Activated CD4-positive, alpha-beta memory T cell treated with anti-CD3 and anti-CD28 coated beads, Interleukin-2, amount 10 ng/mL, durations not matched to agents 7 days and 5 days (primary cell): ENCODE measurements around the gene ZNF664. TPM values are rescaled to one million over a fixed set of nuclear protein-coding genes. Genes with fewer than 3 reads are reported as not detected.

Experiments
- CTCF ChIA-PET: fragments of 350-600 bp; sonication (Branson Sonifier 250); formaldehyde crosslinking; loops from one replicate; lab custom pipeline; 2021; ENCODE audit warnings: antibody characterized with exemption, inconsistent platforms; lab: Charles Lee
- POLR2A ChIA-PET: fragments of 350-600 bp; sonication (Branson Sonifier 250); formaldehyde crosslinking; loops from one replicate; lab custom pipeline; 2021; ENCODE audit warnings: antibody characterized with exemption; lab: Charles Lee
- DNase-seq: peaks from one replicate; pipeline ENCODE4 v3.0.0-alpha.2; 2020
- H3K27ac Mint-ChIP-seq: one replicate; pipeline ENCODE4 v1.8.0; 2021; ENCODE audit warnings: mild to moderate bottlenecking, mixed read lengths
- H3K27me3 Mint-ChIP-seq: one replicate; pipeline ENCODE4 v1.8.0; 2021; ENCODE audit warnings: mixed read lengths
- H3K36me3 Mint-ChIP-seq: one replicate; pipeline ENCODE4 v1.8.0; 2021; ENCODE audit warnings: low read depth, mixed read lengths
- H3K4me1 Mint-ChIP-seq: one replicate; pipeline ENCODE4 v1.8.0; 2021; ENCODE audit warnings: mixed read lengths
- H3K4me3 Mint-ChIP-seq: one replicate; pipeline ENCODE4 v1.8.0; 2021; ENCODE audit warnings: mild to moderate bottlenecking, mixed read lengths
- H3K9me3 Mint-ChIP-seq: one replicate; pipeline ENCODE4 v1.8.0; 2021; ENCODE audit warnings: mixed read lengths
- total RNA-seq, 2 experiments: library from RNA; stranded (reverse); gene quantifications; one replicate each; pipeline ENCODE4 v1.2.3, GENCODE V29; 2021

The ZNF664 gene
- total RNA-seq, 2 experiments from 2014 or later = 42.5 to 43.4 TPM

GRCh38 chr12:123991372-123991951 is 18.4 kb downstream of the ZNF664 start:
- DNase-seq = no peak
- Mint-ChIP-seq H3K4me3 (no peak overlapping the region), H3K9me3 (no peaks in the 10 kb centered on the region), H3K4me1 (peaks cover 12% of the 10 kb centered on the region), H3K27ac (no peak overlapping the region), H3K36me3 (peaks cover 34% of the 10 kb centered on the region), H3K27me3 (no peaks in the 10 kb centered on the region)
- ChIA-PET POLR2A (interaction anchor here (0.6 kb wide), 1 partner anchor 1389 kb away, joined by 4 read pairs; no protein-coding TSS in a partner anchor), CTCF (no interaction called here)

GRCh38 chr12:123992118-123992825 is 19.3 kb downstream of the ZNF664 start:
- no peak for DNase-seq
- peaks cover 34% of the 10 kb centered on the region for H3K36me3 Mint-ChIP-seq
- peaks cover 16% of the 10 kb centered on the region for H3K4me1 Mint-ChIP-seq
- H3K4me3 Mint-ChIP-seq = no peak overlapping the region
- ChIA-PET CTCF (no interaction called here), POLR2A (interaction anchor here (0.6 kb wide), 1 partner anchor 1389 kb away, joined by 4 read pairs; no protein-coding TSS in a partner anchor)
- no peaks in the 10 kb centered on the region for H3K27me3 Mint-ChIP-seq
- no peaks in the 10 kb centered on the region for H3K9me3 Mint-ChIP-seq
- H3K27ac Mint-ChIP-seq = no peak overlapping the region

GRCh38 chr12:123995023-123995748 is 22.2 kb downstream of the ZNF664 start:
- Mint-ChIP-seq H3K27ac (no peak overlapping the region), H3K36me3 (peaks cover 18% of the 10 kb centered on the region), H3K9me3 (no peaks in the 10 kb centered on the region), H3K4me3 (no peak overlapping the region), H3K27me3 (no peaks in the 10 kb centered on the region), H3K4me1 (peaks cover 16% of the 10 kb centered on the region)
- DNase-seq = no peak
- ChIA-PET POLR2A (no interaction called here), CTCF (interaction anchor here (1.0 to 1.4 kb wide), 3 partner anchors 11 to 90 kb away, joined by 3 to 5 read pairs (median 3); no protein-coding TSS in a partner anchor)

- Mint-ChIP-seq H3K27ac (no peak overlapping the region), H3K4me1 (peaks cover 14% of the 10 kb centered on the region), H3K4me3 (no peak overlapping the region), H3K36me3 (peaks cover 9% of the 10 kb centered on the region), H3K9me3 (no peaks in the 10 kb centered on the region), H3K27me3 (no peaks in the 10 kb centered on the region)
- ChIA-PET CTCF (interaction anchor here (0.6 kb wide), 1 partner anchor 137 kb away, joined by 4 read pairs; no protein-coding TSS in a partner anchor), POLR2A (no interaction called here)
- no peak for DNase-seq
These were observed 23.6 kb downstream of the ZNF664 start for GRCh38 chr12:123996581-123996980.

GRCh38 chr12:123997033-123997822 is 24.2 kb downstream of the ZNF664 start:
- DNase-seq = no peak
- Mint-ChIP-seq H3K4me1 (peaks cover 14% of the 10 kb centered on the region), H3K4me3 (no peak overlapping the region), H3K27ac (no peak overlapping the region), H3K36me3 (peaks cover 5% of the 10 kb centered on the region), H3K27me3 (no peaks in the 10 kb centered on the region), H3K9me3 (no peaks in the 10 kb centered on the region)
- CTCF ChIA-PET = no interaction called here
- POLR2A ChIA-PET = no interaction called here

- Mint-ChIP-seq H3K9me3 (no peaks in the 10 kb centered on the region), H3K4me3 (no peak overlapping the region), H3K27me3 (no peaks in the 10 kb centered on the region), H3K27ac (no peak overlapping the region), H3K36me3 (peaks cover 5% of the 10 kb centered on the region), H3K4me1 (peaks cover 14% of the 10 kb centered on the region)
- DNase-seq = no peak
- ChIA-PET CTCF (interaction anchor here (0.6 kb wide), 1 partner anchor 777 kb away, joined by 6 read pairs; no protein-coding TSS in a partner anchor), POLR2A (no interaction called here)
These were observed 24.9 kb downstream of the ZNF664 start for GRCh38 chr12:123997908-123998307.

GRCh38 chr12:123998344-123998990 is 25.5 kb downstream of the ZNF664 start:
- ChIA-PET POLR2A (no interaction called here), CTCF (interaction anchor here (0.6 kb wide), 1 partner anchor 777 kb away, joined by 6 read pairs; no protein-coding TSS in a partner anchor)
- Mint-ChIP-seq H3K4me1 (peaks cover 14% of the 10 kb centered on the region), H3K36me3 (peaks cover 5% of the 10 kb centered on the region), H3K4me3 (no peak overlapping the region), H3K9me3 (no peaks in the 10 kb centered on the region), H3K27me3 (no peaks in the 10 kb centered on the region), H3K27ac (no peak overlapping the region)
- DNase-seq = no peak

GRCh38 chr12:123998991-123999359 is 26.0 kb downstream of the ZNF664 start:
- Mint-ChIP-seq H3K4me3 (no peak overlapping the region), H3K36me3 (peaks cover 3% of the 10 kb centered on the region), H3K4me1 (peaks cover 14% of the 10 kb centered on the region), H3K27ac (no peak overlapping the region), H3K27me3 (no peaks in the 10 kb centered on the region), H3K9me3 (no peaks in the 10 kb centered on the region)
- ChIA-PET POLR2A (no interaction called here), CTCF (interaction anchor here (1.1 kb wide), 1 partner anchor 94 kb away, joined by 4 read pairs; no protein-coding TSS in a partner anchor)
- no peak for DNase-seq

GRCh38 chr12:124000111-124000510 is 27.1 kb downstream of the ZNF664 start:
- Mint-ChIP-seq H3K36me3 (peaks cover 3% of the 10 kb centered on the region), H3K9me3 (no peaks in the 10 kb centered on the region)

GRCh38 chr12:124001343-124001742 is 28.3 kb downstream of the ZNF664 start:
- CTCF ChIA-PET = interaction anchor here (1.8 kb wide), 1 partner anchor 31 kb away, joined by 6 read pairs; no protein-coding TSS in a partner anchor
- Mint-ChIP-seq H3K27me3 (no peaks in the 10 kb centered on the region), H3K36me3 (peaks cover 3% of the 10 kb centered on the region), H3K27ac (no peak overlapping the region), H3K4me1 (peaks cover 14% of the 10 kb centered on the region), H3K9me3 (no peaks in the 10 kb centered on the region), H3K4me3 (no peak overlapping the region)
- POLR2A ChIA-PET = no interaction called here
- DNase-seq = no peak

More at GRCh38 chr12:124000111-124000510, 27.1 kb downstream of the ZNF664 start:
- no peak overlapping the region for H3K27ac Mint-ChIP-seq
- ChIA-PET CTCF (interaction anchor here (1.1 to 1.8 kb wide), 2 partner anchors 32 to 95 kb away, joined by 4 to 6 read pairs; no protein-coding TSS in a partner anchor), POLR2A (no interaction called here)
- no peaks in the 10 kb centered on the region for H3K27me3 Mint-ChIP-seq
- peaks cover 8% of the 10 kb centered on the region for H3K4me1 Mint-ChIP-seq
- H3K4me3 Mint-ChIP-seq = no peak overlapping the region
- DNase-seq = no peak

GRCh38 chr12:124002021-124002644 is 29.1 kb downstream of the ZNF664 start:
- POLR2A ChIA-PET = no interaction called here
- no peaks in the 10 kb centered on the region for H3K27me3 Mint-ChIP-seq
- DNase-seq = no peak
- no peak overlapping the region for H3K4me3 Mint-ChIP-seq
- H3K36me3 Mint-ChIP-seq = peaks cover 3% of the 10 kb centered on the region
- CTCF ChIA-PET = no interaction called here
- no peak overlapping the region for H3K27ac Mint-ChIP-seq
- no peaks in the 10 kb centered on the region for H3K9me3 Mint-ChIP-seq
- H3K4me1 Mint-ChIP-seq = peaks cover 16% of the 10 kb centered on the region

- no peaks in the 10 kb centered on the region for H3K27me3 Mint-ChIP-seq
- DNase-seq = no peak
- no peaks in the 10 kb centered on the region for H3K9me3 Mint-ChIP-seq
- peaks cover 17% of the 10 kb centered on the region for H3K4me1 Mint-ChIP-seq
- H3K36me3 Mint-ChIP-seq = peaks cover 4% of the 10 kb centered on the region
- CTCF ChIA-PET = no interaction called here
- no peak overlapping the region for H3K27ac Mint-ChIP-seq
- no peak overlapping the region for H3K4me3 Mint-ChIP-seq
- POLR2A ChIA-PET = no interaction called here
These were observed 29.6 kb downstream of the ZNF664 start for GRCh38 chr12:124002654-124003053.
